OCI-LY1 (cell line): ENCODE data around the gene ADD1.

Source experiments
- H2AFZ ChIP-seq: fragments of 200-600 bp; sonication (generic), shearing (Covaris generic); 2 replicates; pipeline ENCODE4 v1.6.0; 2014; ENCODE audit warnings: antibody characterized with exemption, mild to moderate bottlenecking, low read length
- H3F3A ChIP-seq: fragments of 200-600 bp; sonication (generic), shearing (Covaris generic); 2 replicates; pipeline ENCODE4 v1.6.0; 2014; ENCODE audit warnings: mild to moderate bottlenecking, antibody characterized with exemption, low read length, moderate library complexity; ENCODE audit not compliant: insufficient read depth
- H3K27ac ChIP-seq: fragments of 200-600 bp; sonication (generic); 2 replicates; pipeline ENCODE4 v1.5.1; 2014; ENCODE audit warnings: low read length, mixed run types, mild to moderate bottlenecking, low read depth; ENCODE audit not compliant: poor library complexity, severe bottlenecking
- H3K27me3 ChIP-seq: fragments of 200-600 bp; sonication (generic); 2 replicates; pipeline ENCODE4 v1.6.0; 2014; ENCODE audit warnings: antibody characterized with exemption, mild to moderate bottlenecking, low read length, moderate library complexity; ENCODE audit not compliant: insufficient read depth
- H3K36me3 ChIP-seq: fragments of 200-600 bp; sonication (generic); 2 replicates; pipeline ENCODE4 v1.6.1; 2014; ENCODE audit warnings: mild to moderate bottlenecking, antibody characterized with exemption, low read length, moderate library complexity, mixed read lengths; ENCODE audit not compliant: insufficient read depth
- H3K4me1 ChIP-seq: fragments of 200-600 bp; sonication (generic); 2 replicates; pipeline ENCODE4 v1.5.1; 2014; ENCODE audit warnings: mild to moderate bottlenecking, low read length, moderate library complexity; ENCODE audit not compliant: insufficient read depth, severe bottlenecking
- H3K4me2 ChIP-seq: fragments of 200-600 bp; sonication (generic), shearing (Covaris generic); 2 replicates; pipeline ENCODE4 v1.6.1; 2014; ENCODE audit warnings: low read length
- H3K4me3 ChIP-seq: fragments of 200-600 bp; sonication (generic); 2 replicates; pipeline ENCODE4 v1.5.1; 2014; ENCODE audit warnings: low read length, low read depth, mild to moderate bottlenecking, mixed read lengths; ENCODE audit not compliant: poor library complexity, severe bottlenecking
- H3K79me2 ChIP-seq: fragments of 200-600 bp; shearing (Covaris generic); 2 replicates; pipeline ENCODE4 v1.6.1; 2016; ENCODE audit warnings: mixed run types, low read length, mixed read lengths; ENCODE audit not compliant: insufficient read depth
- H3K9ac ChIP-seq: fragments of 200-600 bp; sonication (generic), shearing (Covaris generic); 2 replicates; pipeline ENCODE4 v1.6.1; 2014; ENCODE audit warnings: mild to moderate bottlenecking, low read length, mixed read lengths
- H3K9me2 ChIP-seq: fragments of 200-600 bp; sonication (generic), shearing (Covaris generic); 2 replicates; pipeline ENCODE4 v1.6.1; 2014; ENCODE audit warnings: low read depth, mild to moderate bottlenecking, low read length, mixed read lengths
- H3K9me3 ChIP-seq: fragments of 200-600 bp; shearing (Covaris generic); 2 replicates; pipeline ENCODE4 v1.6.1; 2014; ENCODE audit warnings: low read length, mixed read lengths
- H4K20me1 ChIP-seq: fragments of 200-600 bp; sonication (generic), shearing (Covaris generic); 2 replicates; pipeline ENCODE4 v1.6.0; 2016; ENCODE audit warnings: mild to moderate bottlenecking, low read length; ENCODE audit not compliant: insufficient read depth
- CTCF ChIP-seq: fragments of 200-600 bp; sonication (generic), shearing (Covaris generic); IDR thresholded peaks from 2 replicates; pipeline ENCODE4 v1.5.1; 2017; ENCODE audit warnings: mild to moderate bottlenecking, antibody characterized with exemption, low read length, moderate library complexity, mixed read lengths
- EZH2 ChIP-seq: fragments of 200-600 bp; sonication (generic), shearing (Covaris generic); IDR thresholded peaks from 2 replicates; pipeline ENCODE4 v1.8.0; 2017; ENCODE audit warnings: borderline replicate concordance, mixed run types, mild to moderate bottlenecking, antibody characterized with exemption, low read length, moderate library complexity, mixed read lengths

Gene ADD1

GRCh38 chr4:2818351-2818939 is 25.2 kb upstream of the ADD1 start:
- H3K27me3 ChIP-seq = no peaks in the 10 kb centered on the region
- peak overlapping the region; percentile 57 for H3K4me3 ChIP-seq
- no peak overlapping the region for H3K27ac ChIP-seq
- peaks cover 4% of the 10 kb centered on the region for H3K4me1 ChIP-seq
- peak overlapping the region; percentile 57 for H3K4me2 ChIP-seq
- H2AFZ ChIP-seq = no peak overlapping the region
- H3F3A ChIP-seq = no peaks in the 10 kb centered on the region
- no peaks in the 10 kb centered on the region for H4K20me1 ChIP-seq
- peak overlapping the region; percentile 46; the same call in 1 of the 2 replicates for H3K9ac ChIP-seq
- TF ChIP-seq CTCF (no peak), EZH2 (no peak)
- no peaks in the 10 kb centered on the region for H3K9me2 ChIP-seq
- H3K9me3 ChIP-seq = no peaks in the 10 kb centered on the region
- H3K36me3 ChIP-seq = no peaks in the 10 kb centered on the region
- H3K79me2 ChIP-seq = no peaks in the 10 kb centered on the region

GRCh38 chr4:2819244-2820215 is 24.1 kb upstream of the ADD1 start:
- no peak overlapping the region for H3K4me2 ChIP-seq
- H4K20me1 ChIP-seq = no peaks in the 10 kb centered on the region
- H3K9me3 ChIP-seq = no peaks in the 10 kb centered on the region
- no peaks in the 10 kb centered on the region for H3F3A ChIP-seq
- no peaks in the 10 kb centered on the region for H3K36me3 ChIP-seq
- no peak overlapping the region for H3K4me3 ChIP-seq
- H2AFZ ChIP-seq = no peak overlapping the region
- no peaks in the 10 kb centered on the region for H3K79me2 ChIP-seq
- H3K4me1 ChIP-seq = peaks cover 4% of the 10 kb centered on the region
- no peak overlapping the region for H3K9ac ChIP-seq
- no peak for TF ChIP-seq EZH2
- TF ChIP-seq CTCF = no peak
- H3K9me2 ChIP-seq = no peaks in the 10 kb centered on the region
- H3K27ac ChIP-seq = no peak overlapping the region
- no peaks in the 10 kb centered on the region for H3K27me3 ChIP-seq

- Histone ChIP-seq H3K9me3 (no peaks in the 10 kb centered on the region), H3K79me2 (no peaks in the 10 kb centered on the region), H4K20me1 (no peaks in the 10 kb centered on the region), H3K27ac (no peak overlapping the region), H3F3A (no peaks in the 10 kb centered on the region), H3K4me2 (no peak overlapping the region), H3K9me2 (no peaks in the 10 kb centered on the region), H3K27me3 (no peaks in the 10 kb centered on the region), H3K9ac (no peak overlapping the region), H3K36me3 (no peaks in the 10 kb centered on the region), H3K4me3 (no peak overlapping the region), H3K4me1 (peaks cover 4% of the 10 kb centered on the region), H2AFZ (no peak overlapping the region)
- TF ChIP-seq EZH2 (no peak), CTCF (no peak)
Observed at GRCh38 chr4:2820216-2820982, 23.2 kb upstream of the ADD1 start.
